ENCODE data around the gene RAVER2.
"Not testable (repeated sequence)": the region's sequence is repeated elsewhere in the genome, so short reads cannot be mapped to it uniquely, and the experiment has no call there.

The RAVER2 gene

GRCh38 chr1:64744492-64745180 lies at the start of gene RAVER2:
Gene RAVER2 (plus strand): TSS chr1:64745075. CDS start chr1:64745173, 98 bp downstream.
- DNase-seq, result peak; percentile 38

GRCh38 chr1:64696879-64697278 lies 48.0 kb upstream of the RAVER2 start:
- no peak for DNase-seq

GRCh38 chr1:64699327-64699726 lies 45.5 kb upstream of the RAVER2 start:
- DNase-seq, result no peak

- no peak for DNase-seq
Measured at GRCh38 chr1:64701071-64701470, 43.8 kb upstream of the RAVER2 start.

- no peak for DNase-seq
Measured at GRCh38 chr1:64701886-64702285, 43.0 kb upstream of the RAVER2 start.

GRCh38 chr1:64702670-64703069 lies 42.2 kb upstream of the RAVER2 start:
- not testable (repeated sequence) for DNase-seq

- DNase-seq, result no peak
Measured at GRCh38 chr1:64703600-64703999, 41.3 kb upstream of the RAVER2 start.

GRCh38 chr1:64705591-64705990 lies 39.3 kb upstream of the RAVER2 start:
- DNase-seq, result no peak

- DNase-seq, result no peak
Measured at GRCh38 chr1:64711266-64711665, 33.6 kb upstream of the RAVER2 start.

GRCh38 chr1:64712049-64712448 lies 32.8 kb upstream of the RAVER2 start:
- no peak for DNase-seq

- DNase-seq, result no peak
Measured at GRCh38 chr1:64715186-64715585, 29.7 kb upstream of the RAVER2 start.

- no peak for DNase-seq
Measured at GRCh38 chr1:64721135-64721534, 23.7 kb upstream of the RAVER2 start.

- DNase-seq, result no peak
Measured at GRCh38 chr1:64721576-64722145, 23.2 kb upstream of the RAVER2 start.

- DNase-seq, result no peak
Measured at GRCh38 chr1:64727861-64728260, 17.0 kb upstream of the RAVER2 start.

GRCh38 chr1:64733581-64734286 lies 11.1 kb upstream of the RAVER2 start:
- no peak for DNase-seq

GRCh38 chr1:64734287-64734652 lies 10.6 kb upstream of the RAVER2 start:
- DNase-seq, result no peak

- DNase-seq, result not testable (repeated sequence)
Measured at GRCh38 chr1:64740687-64741086, 4.2 kb upstream of the RAVER2 start.

- no peak for DNase-seq
Measured at GRCh38 chr1:64743954-64744491, 852 bp upstream of the RAVER2 start.

GRCh38 chr1:64745181-64745985 lies 508 bp downstream of the RAVER2 start:
- DNase-seq, result no peak

GRCh38 chr1:64745986-64746940 lies 1.4 kb downstream of the RAVER2 start:
- no peak for DNase-seq

- DNase-seq, result no peak
Measured at GRCh38 chr1:64748222-64748621, 3.3 kb downstream of the RAVER2 start.

GRCh38 chr1:64748706-64749105 lies 3.8 kb downstream of the RAVER2 start:
- DNase-seq, result no peak
